Ishikawa (cell line): ENCODE results near the gene SIRT3.

ENCODE experiments used
- CEBPB ChIP-seq: IDR thresholded peaks from 2 replicates; pipeline ENCODE4 v1.6.1; 2012
- CREB1 ChIP-seq: IDR thresholded peaks from 2 replicates; pipeline ENCODE4 v1.6.1; 2012; ENCODE audit warnings: low read depth
- EGR1 ChIP-seq: IDR thresholded peaks from 2 replicates; pipeline ENCODE4 v1.6.1; 2012
- EP300 ChIP-seq: IDR thresholded peaks from 2 replicates; pipeline ENCODE4 v1.6.1; 2012; ENCODE audit warnings: borderline replicate concordance
- FOXM1 ChIP-seq: IDR thresholded peaks from 2 replicates; pipeline ENCODE4 v1.6.1; 2012; ENCODE audit warnings: low read depth, borderline replicate concordance
- NFIC ChIP-seq: IDR thresholded peaks from 2 replicates; pipeline ENCODE4 v1.6.1; 2012
- RAD21 ChIP-seq: IDR thresholded peaks from 2 replicates; pipeline ENCODE4 v1.6.1; 2012; ENCODE audit warnings: low read depth
- TAF1 ChIP-seq: IDR thresholded peaks from 2 replicates; pipeline ENCODE4 v1.6.1; 2012; ENCODE audit warnings: low read depth, mild to moderate bottlenecking
- TCF12 ChIP-seq: IDR thresholded peaks from 2 replicates; pipeline ENCODE4 v1.6.1; 2012; ENCODE audit warnings: low read depth
- TEAD4 ChIP-seq: IDR thresholded peaks from 2 replicates; pipeline ENCODE4 v1.6.1; 2012
- YY1 ChIP-seq: IDR thresholded peaks from 2 replicates; pipeline ENCODE4 v1.6.1; 2012; ENCODE audit warnings: low read depth
- ZBTB7A ChIP-seq: IDR thresholded peaks from 2 replicates; pipeline ENCODE4 v1.6.1; 2012; ENCODE audit warnings: low read depth
- TF ChIP-seq, protein P1 (sequence below): IDR thresholded peaks from 2 replicates; pipeline ENCODE4 v1.6.1; 2012
- TF ChIP-seq, protein P2 (sequence below): IDR thresholded peaks from 2 replicates; pipeline ENCODE4 v1.6.1; 2012
- TF ChIP-seq, protein P3 (sequence below): IDR thresholded peaks from 2 replicates; pipeline ENCODE4 v1.6.1; 2012; ENCODE audit warnings: low read depth, mild to moderate bottlenecking

SIRT3 gene

DNA sequence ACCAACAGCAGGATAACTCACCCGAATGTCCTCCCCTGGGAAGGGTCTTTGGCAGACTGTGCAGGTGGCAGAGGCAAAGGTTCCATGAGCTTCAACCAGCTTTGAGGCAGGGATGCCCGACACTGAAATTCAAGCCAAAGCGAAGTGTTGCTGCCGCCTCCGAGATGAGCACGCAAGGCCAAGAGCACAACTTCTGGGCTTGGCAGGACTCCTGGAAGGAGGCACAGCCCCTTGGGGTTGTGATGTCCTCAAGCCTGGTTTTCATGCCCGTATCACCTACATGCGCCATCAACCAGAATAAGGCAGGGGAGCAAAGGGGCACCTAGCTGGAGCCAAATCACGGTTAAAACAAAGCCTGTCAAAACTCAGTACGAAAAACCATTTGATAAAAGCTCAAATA is 5.7 kb downstream of the SIRT3 start:
- TF ChIP-seq NFIC: no peak
- TF ChIP-seq, protein P1, sequence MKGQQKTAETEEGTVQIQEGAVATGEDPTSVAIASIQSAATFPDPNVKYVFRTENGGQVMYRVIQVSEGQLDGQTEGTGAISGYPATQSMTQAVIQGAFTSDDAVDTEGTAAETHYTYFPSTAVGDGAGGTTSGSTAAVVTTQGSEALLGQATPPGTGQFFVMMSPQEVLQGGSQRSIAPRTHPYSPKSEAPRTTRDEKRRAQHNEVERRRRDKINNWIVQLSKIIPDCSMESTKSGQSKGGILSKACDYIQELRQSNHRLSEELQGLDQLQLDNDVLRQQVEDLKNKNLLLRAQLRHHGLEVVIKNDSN: no peak
- TF ChIP-seq, protein P2, sequence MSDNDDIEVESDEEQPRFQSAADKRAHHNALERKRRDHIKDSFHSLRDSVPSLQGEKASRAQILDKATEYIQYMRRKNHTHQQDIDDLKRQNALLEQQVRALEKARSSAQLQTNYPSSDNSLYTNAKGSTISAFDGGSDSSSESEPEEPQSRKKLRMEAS: no peak
- no peak for TF ChIP-seq YY1
- no peak for TF ChIP-seq ZBTB7A
- no peak for TF ChIP-seq EP300
- TF ChIP-seq, protein P3, sequence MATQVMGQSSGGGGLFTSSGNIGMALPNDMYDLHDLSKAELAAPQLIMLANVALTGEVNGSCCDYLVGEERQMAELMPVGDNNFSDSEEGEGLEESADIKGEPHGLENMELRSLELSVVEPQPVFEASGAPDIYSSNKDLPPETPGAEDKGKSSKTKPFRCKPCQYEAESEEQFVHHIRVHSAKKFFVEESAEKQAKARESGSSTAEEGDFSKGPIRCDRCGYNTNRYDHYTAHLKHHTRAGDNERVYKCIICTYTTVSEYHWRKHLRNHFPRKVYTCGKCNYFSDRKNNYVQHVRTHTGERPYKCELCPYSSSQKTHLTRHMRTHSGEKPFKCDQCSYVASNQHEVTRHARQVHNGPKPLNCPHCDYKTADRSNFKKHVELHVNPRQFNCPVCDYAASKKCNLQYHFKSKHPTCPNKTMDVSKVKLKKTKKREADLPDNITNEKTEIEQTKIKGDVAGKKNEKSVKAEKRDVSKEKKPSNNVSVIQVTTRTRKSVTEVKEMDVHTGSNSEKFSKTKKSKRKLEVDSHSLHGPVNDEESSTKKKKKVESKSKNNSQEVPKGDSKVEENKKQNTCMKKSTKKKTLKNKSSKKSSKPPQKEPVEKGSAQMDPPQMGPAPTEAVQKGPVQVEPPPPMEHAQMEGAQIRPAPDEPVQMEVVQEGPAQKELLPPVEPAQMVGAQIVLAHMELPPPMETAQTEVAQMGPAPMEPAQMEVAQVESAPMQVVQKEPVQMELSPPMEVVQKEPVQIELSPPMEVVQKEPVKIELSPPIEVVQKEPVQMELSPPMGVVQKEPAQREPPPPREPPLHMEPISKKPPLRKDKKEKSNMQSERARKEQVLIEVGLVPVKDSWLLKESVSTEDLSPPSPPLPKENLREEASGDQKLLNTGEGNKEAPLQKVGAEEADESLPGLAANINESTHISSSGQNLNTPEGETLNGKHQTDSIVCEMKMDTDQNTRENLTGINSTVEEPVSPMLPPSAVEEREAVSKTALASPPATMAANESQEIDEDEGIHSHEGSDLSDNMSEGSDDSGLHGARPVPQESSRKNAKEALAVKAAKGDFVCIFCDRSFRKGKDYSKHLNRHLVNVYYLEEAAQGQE: no peak
- TF ChIP-seq TAF1: no peak
- no peak for TF ChIP-seq TEAD4
- no peak for TF ChIP-seq EGR1
- no peak for TF ChIP-seq RAD21
- no peak for TF ChIP-seq FOXM1
- no peak for TF ChIP-seq CREB1
- no peak for TF ChIP-seq TCF12
- TF ChIP-seq CEBPB: no peak

DNA sequence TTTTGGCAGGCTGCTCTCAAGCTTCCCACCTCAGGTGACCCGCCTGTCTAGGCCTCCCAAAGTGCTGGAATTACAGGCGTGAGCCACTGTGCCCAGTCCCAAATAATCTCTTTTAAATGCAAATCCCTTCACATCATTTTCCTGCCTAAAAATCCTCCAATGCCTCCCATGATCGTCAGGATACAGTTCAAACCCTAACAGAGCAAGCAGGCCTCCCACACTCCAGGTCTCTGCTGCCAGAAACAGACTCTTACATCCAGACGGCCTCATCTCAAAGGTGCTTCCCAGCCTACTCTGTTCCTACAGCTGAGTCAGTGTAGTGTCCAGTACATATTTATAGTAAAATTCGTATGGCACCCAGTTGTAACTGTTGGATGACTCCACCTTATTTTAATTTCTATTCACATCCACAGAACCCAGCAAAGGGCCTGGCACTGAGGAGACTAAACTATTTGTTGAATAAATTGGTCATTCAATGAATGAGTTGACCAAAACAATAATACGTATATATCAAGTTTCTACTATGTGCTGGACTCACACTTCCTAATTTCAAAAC is 8.2 kb downstream of the SIRT3 start:
- TF ChIP-seq, protein P1: no peak
- TF ChIP-seq TEAD4 (no peak), CEBPB (no peak), FOXM1 (no peak), EGR1 (no peak), ZBTB7A (no peak), TAF1 (no peak), CREB1 (no peak), EP300 (no peak), RAD21 (no peak), YY1 (no peak), NFIC (no peak)
- TF ChIP-seq, protein P3: no peak
- TF ChIP-seq, protein P2: no peak

DNA sequence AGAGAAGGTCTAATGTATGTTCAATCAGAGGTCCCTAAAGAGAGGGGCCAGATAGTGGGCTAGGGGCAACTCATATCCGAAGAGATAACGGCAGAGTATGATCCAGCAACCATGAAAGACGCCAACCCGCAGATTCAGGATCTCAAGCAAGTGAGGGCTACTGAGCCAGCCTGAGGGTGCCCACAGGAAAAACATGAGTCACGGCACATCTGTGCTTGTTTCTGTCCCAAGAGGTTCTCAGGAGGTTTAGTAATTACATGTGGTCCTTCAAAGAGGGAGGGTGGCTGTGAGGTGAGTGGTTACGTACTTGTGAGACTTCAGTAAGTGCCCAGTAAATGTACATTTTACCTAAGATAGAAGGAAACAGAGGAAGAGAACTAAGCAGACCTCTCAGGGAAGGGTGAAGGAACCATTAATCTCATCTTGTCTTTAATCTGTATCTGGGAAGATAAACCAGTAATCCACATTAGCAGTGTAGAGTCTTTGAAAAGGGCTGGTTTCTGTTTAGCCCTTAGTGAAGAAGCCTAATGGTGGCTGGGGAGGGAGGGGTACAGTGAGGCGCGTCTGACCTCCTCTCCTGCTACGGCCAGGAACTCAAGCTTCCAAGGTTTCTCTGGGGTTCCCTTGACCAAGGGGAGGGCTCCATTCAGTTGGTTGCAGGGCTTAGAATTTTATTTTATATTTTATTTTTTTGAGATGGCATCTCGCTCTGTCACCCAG is 10.2 kb downstream of the SIRT3 start:
- TF ChIP-seq CREB1 (no peak), TCF12 (no peak), CEBPB (no peak), YY1 (no peak), EGR1 (no peak), FOXM1 (no peak), TEAD4 (no peak), TAF1 (no peak)
- TF ChIP-seq, protein P2: no peak
- TF ChIP-seq, protein P1: no peak
- TF ChIP-seq, protein P3: no peak
